Gastroesophageal sphincter (tissue), 3 donors: ENCODE measurements around the gene KLF3.

ENCODE experiments used
- EP300 ChIP-seq: sonication (generic); formaldehyde crosslinking; IDR thresholded peaks from one replicate; pipeline ENCODE4 v1.6.1; 2017; ENCODE audit warnings: antibody characterized with exemption, mild to moderate bottlenecking
- POLR2A ChIP-seq, 2 donors: fragments of 450-650 bp; IDR thresholded peaks; one replicate each; pipeline ENCODE4 v1.6.1; 2017; ENCODE audit warnings: antibody characterized with exemption in 2 of 2, mild to moderate bottlenecking in 2 of 2, moderate library complexity in 1 of 2
- POLR2AphosphoS5 ChIP-seq: sonication (generic); formaldehyde crosslinking; IDR thresholded peaks from one replicate; pipeline ENCODE4 v1.6.1; 2017; ENCODE audit warnings: antibody characterized with exemption
- TF ChIP-seq, protein P1 (sequence below), 4 experiments: fragments of 200-600 bp in 2 of 4; fragments of 450-650 bp in 2 of 4; sonication (generic) in 1 of 4; IDR thresholded peaks; one replicate each; pipeline ENCODE4 v1.5.1; 2017 to 2019; ENCODE audit warnings: antibody characterized with exemption in 4 of 4, mild to moderate bottlenecking in 2 of 4, moderate library complexity in 2 of 4

DNA sequence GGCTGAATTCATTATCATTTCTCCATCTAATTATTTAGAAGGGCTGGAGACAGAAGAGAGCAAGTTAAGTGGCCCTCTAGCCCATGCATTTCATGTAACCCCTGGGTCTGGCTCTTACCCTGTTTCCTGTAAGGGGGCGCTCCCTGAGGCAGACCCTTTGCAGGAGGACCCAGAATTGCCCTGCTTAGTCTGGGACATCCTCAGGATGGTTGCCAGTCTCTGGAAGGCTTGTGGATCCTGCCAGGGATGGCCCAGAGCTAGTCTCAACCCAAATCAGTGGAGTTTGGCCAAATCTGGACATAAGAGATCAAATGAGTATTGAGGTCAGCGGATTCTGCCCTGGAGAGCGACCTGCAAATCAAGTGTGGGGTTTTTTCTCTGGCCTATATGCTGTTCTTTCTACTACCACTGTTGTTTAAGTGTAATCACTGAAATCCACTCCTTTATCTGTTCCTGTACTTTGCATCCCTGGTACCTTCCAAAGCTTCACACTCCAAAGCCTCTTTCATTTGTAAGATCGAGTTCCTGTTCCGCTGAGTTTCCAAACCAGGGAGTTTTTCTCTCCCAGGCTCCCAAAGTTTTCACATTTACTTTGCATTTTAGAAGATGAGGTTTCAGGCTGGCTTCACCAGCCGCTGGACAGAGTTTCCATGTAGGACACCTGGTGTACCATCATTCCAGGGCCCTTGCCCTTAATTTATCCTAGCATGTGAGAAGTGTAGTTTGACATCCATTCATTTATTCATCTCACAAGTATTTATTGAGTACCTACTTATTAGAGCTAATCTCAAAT is 6.3 kb downstream of the KLF3 start:
- TF ChIP-seq, protein P1, sequence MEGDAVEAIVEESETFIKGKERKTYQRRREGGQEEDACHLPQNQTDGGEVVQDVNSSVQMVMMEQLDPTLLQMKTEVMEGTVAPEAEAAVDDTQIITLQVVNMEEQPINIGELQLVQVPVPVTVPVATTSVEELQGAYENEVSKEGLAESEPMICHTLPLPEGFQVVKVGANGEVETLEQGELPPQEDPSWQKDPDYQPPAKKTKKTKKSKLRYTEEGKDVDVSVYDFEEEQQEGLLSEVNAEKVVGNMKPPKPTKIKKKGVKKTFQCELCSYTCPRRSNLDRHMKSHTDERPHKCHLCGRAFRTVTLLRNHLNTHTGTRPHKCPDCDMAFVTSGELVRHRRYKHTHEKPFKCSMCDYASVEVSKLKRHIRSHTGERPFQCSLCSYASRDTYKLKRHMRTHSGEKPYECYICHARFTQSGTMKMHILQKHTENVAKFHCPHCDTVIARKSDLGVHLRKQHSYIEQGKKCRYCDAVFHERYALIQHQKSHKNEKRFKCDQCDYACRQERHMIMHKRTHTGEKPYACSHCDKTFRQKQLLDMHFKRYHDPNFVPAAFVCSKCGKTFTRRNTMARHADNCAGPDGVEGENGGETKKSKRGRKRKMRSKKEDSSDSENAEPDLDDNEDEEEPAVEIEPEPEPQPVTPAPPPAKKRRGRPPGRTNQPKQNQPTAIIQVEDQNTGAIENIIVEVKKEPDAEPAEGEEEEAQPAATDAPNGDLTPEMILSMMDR (IDR thresholded peaks at IDR 0.05) = no peak
- no peak for TF ChIP-seq EP300
- no peak for TF ChIP-seq POLR2A (IDR thresholded peaks at IDR 0.05)
- TF ChIP-seq POLR2AphosphoS5 = no peak
